ENCODE measurements around the gene LY6G6C.

Gene LY6G6C

GRCh38 chr6:31762356-31762755, 40.8 kb upstream of the LY6G6C start, which contains the start of gene SAPCD1:
SAPCD1 (plus strand) TSS chr6:31762656; CDS start chr6:31763055, 399 bp downstream.
- H3K4me3 ChIP-seq (ENCODE audit: low read length): no peak within 1 kb of the TSS
- H3K9ac ChIP-seq (ENCODE audit: low read length): no peak within 1 kb of the TSS

GRCh38 chr6:31761343-31761742, 39.8 kb upstream of the LY6G6C start:
- no peaks in the 10 kb centered on the region for H3K27me3 ChIP-seq (ENCODE audit: control insufficient read depth, insufficient read depth, low read length)
- no peaks in the 10 kb centered on the region for H3K9me3 ChIP-seq (ENCODE audit: control insufficient read depth, low read depth, low read length)
- H3K9ac ChIP-seq (ENCODE audit: low read length): no peak overlapping the region
- no peak overlapping the region for H3K27ac ChIP-seq (ENCODE audit: low read length)
- H3K4me1 ChIP-seq (ENCODE audit: control insufficient read depth, low read depth, low read length): peaks cover 7% of the 10 kb centered on the region
- H3K36me3 ChIP-seq (ENCODE audit: control insufficient read depth, low read depth, low read length): peaks cover 3% of the 10 kb centered on the region
- no peak overlapping the region for H3K4me3 ChIP-seq (ENCODE audit: low read length)

More at GRCh38 chr6:31762356-31762755, 40.8 kb upstream of the LY6G6C start, which contains the start of gene SAPCD1:
- peaks cover 3% of the 10 kb centered on the region for H3K36me3 ChIP-seq (ENCODE audit: control insufficient read depth, low read depth, low read length)
- no peak within 1 kb of the TSS for H3K27ac ChIP-seq (ENCODE audit: low read length)
- H3K9me3 ChIP-seq (ENCODE audit: control insufficient read depth, low read depth, low read length): no peaks in the 10 kb centered on the region
- peaks cover 7% of the 10 kb centered on the region for H3K4me1 ChIP-seq (ENCODE audit: control insufficient read depth, low read depth, low read length)
- no peaks in the 10 kb centered on the region for H3K27me3 ChIP-seq (ENCODE audit: control insufficient read depth, insufficient read depth, low read length)

GRCh38 chr6:31760790-31761189, 39.2 kb upstream of the LY6G6C start:
- Histone ChIP-seq H3K4me3 (ENCODE audit: low read length) (no peak overlapping the region), H3K9ac (ENCODE audit: low read length) (no peak overlapping the region), H3K27ac (ENCODE audit: low read length) (no peak overlapping the region), H3K9me3 (ENCODE audit: control insufficient read depth, low read depth, low read length) (no peaks in the 10 kb centered on the region), H3K4me1 (ENCODE audit: control insufficient read depth, low read depth, low read length) (peaks cover 7% of the 10 kb centered on the region), H3K36me3 (ENCODE audit: control insufficient read depth, low read depth, low read length) (peaks cover 3% of the 10 kb centered on the region), H3K27me3 (ENCODE audit: control insufficient read depth, insufficient read depth, low read length) (no peaks in the 10 kb centered on the region)

GRCh38 chr6:31758281-31758680, 36.7 kb upstream of the LY6G6C start:
- Histone ChIP-seq H3K9me3 (ENCODE audit: control insufficient read depth, low read depth, low read length) (no peaks in the 10 kb centered on the region), H3K27ac (ENCODE audit: low read length) (no peak overlapping the region), H3K4me1 (ENCODE audit: control insufficient read depth, low read depth, low read length) (peaks cover 3% of the 10 kb centered on the region), H3K9ac (ENCODE audit: low read length) (no peak overlapping the region), H3K4me3 (ENCODE audit: low read length) (no peak overlapping the region), H3K36me3 (ENCODE audit: control insufficient read depth, low read depth, low read length) (peaks cover 3% of the 10 kb centered on the region), H3K27me3 (ENCODE audit: control insufficient read depth, insufficient read depth, low read length) (no peaks in the 10 kb centered on the region)

- no peak overlapping the region for H3K27ac ChIP-seq (ENCODE audit: low read length)
- no peaks in the 10 kb centered on the region for H3K9me3 ChIP-seq (ENCODE audit: control insufficient read depth, low read depth, low read length)
- H3K36me3 ChIP-seq (ENCODE audit: control insufficient read depth, low read depth, low read length): peaks cover 2% of the 10 kb centered on the region
- no peak overlapping the region for H3K4me3 ChIP-seq (ENCODE audit: low read length)
- H3K27me3 ChIP-seq (ENCODE audit: control insufficient read depth, insufficient read depth, low read length): no peaks in the 10 kb centered on the region
- H3K4me1 ChIP-seq (ENCODE audit: control insufficient read depth, low read depth, low read length): no peaks in the 10 kb centered on the region
- H3K9ac ChIP-seq (ENCODE audit: low read length): no peak overlapping the region
These were observed 31.3 kb upstream of the LY6G6C start for GRCh38 chr6:31752739-31753319.

- no peaks in the 10 kb centered on the region for H3K4me1 ChIP-seq (ENCODE audit: control insufficient read depth, low read depth, low read length)
- no peak overlapping the region for H3K9ac ChIP-seq (ENCODE audit: low read length)
- no peak overlapping the region for H3K4me3 ChIP-seq (ENCODE audit: low read length)
- H3K9me3 ChIP-seq (ENCODE audit: control insufficient read depth, low read depth, low read length): no peaks in the 10 kb centered on the region
- no peak overlapping the region for H3K27ac ChIP-seq (ENCODE audit: low read length)
- no peaks in the 10 kb centered on the region for H3K27me3 ChIP-seq (ENCODE audit: control insufficient read depth, insufficient read depth, low read length)
- H3K36me3 ChIP-seq (ENCODE audit: control insufficient read depth, low read depth, low read length): peaks cover 3% of the 10 kb centered on the region
These were observed 29.0 kb upstream of the LY6G6C start for GRCh38 chr6:31750411-31751022.

- Histone ChIP-seq H3K9ac (ENCODE audit: low read length) (no peak overlapping the region), H3K9me3 (ENCODE audit: control insufficient read depth, low read depth, low read length) (no peaks in the 10 kb centered on the region), H3K36me3 (ENCODE audit: control insufficient read depth, low read depth, low read length) (peaks cover 3% of the 10 kb centered on the region), H3K4me3 (ENCODE audit: low read length) (no peak overlapping the region), H3K4me1 (ENCODE audit: control insufficient read depth, low read depth, low read length) (no peaks in the 10 kb centered on the region), H3K27ac (ENCODE audit: low read length) (no peak overlapping the region), H3K27me3 (ENCODE audit: control insufficient read depth, insufficient read depth, low read length) (no peaks in the 10 kb centered on the region)
These were observed 27.9 kb upstream of the LY6G6C start for GRCh38 chr6:31749301-31750036.

GRCh38 chr6:31744422-31744821, 22.9 kb upstream of the LY6G6C start:
- Histone ChIP-seq H3K4me1 (ENCODE audit: control insufficient read depth, low read depth, low read length) (peaks cover under 1% of the 10 kb centered on the region), H3K9ac (ENCODE audit: low read length) (no peak overlapping the region), H3K27ac (ENCODE audit: low read length) (no peak overlapping the region), H3K27me3 (ENCODE audit: control insufficient read depth, insufficient read depth, low read length) (no peaks in the 10 kb centered on the region), H3K9me3 (ENCODE audit: control insufficient read depth, low read depth, low read length) (no peaks in the 10 kb centered on the region), H3K4me3 (ENCODE audit: low read length) (no peak overlapping the region), H3K36me3 (ENCODE audit: control insufficient read depth, low read depth, low read length) (peaks cover 9% of the 10 kb centered on the region)

GRCh38 chr6:31742894-31743293, 21.3 kb upstream of the LY6G6C start:
- H3K27me3 ChIP-seq (ENCODE audit: control insufficient read depth, insufficient read depth, low read length): no peaks in the 10 kb centered on the region
- no peaks in the 10 kb centered on the region for H3K9me3 ChIP-seq (ENCODE audit: control insufficient read depth, low read depth, low read length)
- no peak overlapping the region for H3K27ac ChIP-seq (ENCODE audit: low read length)
- peaks cover 7% of the 10 kb centered on the region for H3K36me3 ChIP-seq (ENCODE audit: control insufficient read depth, low read depth, low read length)
- H3K4me3 ChIP-seq (ENCODE audit: low read length): no peak overlapping the region
- H3K9ac ChIP-seq (ENCODE audit: low read length): no peak overlapping the region
- H3K4me1 ChIP-seq (ENCODE audit: control insufficient read depth, low read depth, low read length): peaks cover 14% of the 10 kb centered on the region

GRCh38 chr6:31741815-31742214, 20.3 kb upstream of the LY6G6C start:
- H3K27me3 ChIP-seq (ENCODE audit: control insufficient read depth, insufficient read depth, low read length): no peaks in the 10 kb centered on the region
- H3K27ac ChIP-seq (ENCODE audit: low read length): no peak overlapping the region
- H3K9ac ChIP-seq (ENCODE audit: low read length): no peak overlapping the region
- H3K36me3 ChIP-seq (ENCODE audit: control insufficient read depth, low read depth, low read length): peaks cover 5% of the 10 kb centered on the region
- H3K4me3 ChIP-seq (ENCODE audit: low read length): no peak overlapping the region
- peaks cover 24% of the 10 kb centered on the region for H3K4me1 ChIP-seq (ENCODE audit: control insufficient read depth, low read depth, low read length)
- no peaks in the 10 kb centered on the region for H3K9me3 ChIP-seq (ENCODE audit: control insufficient read depth, low read depth, low read length)

- Histone ChIP-seq H3K36me3 (ENCODE audit: control insufficient read depth, low read depth, low read length) (peaks cover 5% of the 10 kb centered on the region), H3K9ac (ENCODE audit: low read length) (peak overlapping the region; percentile 97), H3K4me3 (ENCODE audit: low read length) (peak overlapping the region; percentile 72), H3K4me1 (ENCODE audit: control insufficient read depth, low read depth, low read length) (peaks cover 27% of the 10 kb centered on the region), H3K9me3 (ENCODE audit: control insufficient read depth, low read depth, low read length) (no peaks in the 10 kb centered on the region), H3K27me3 (ENCODE audit: control insufficient read depth, insufficient read depth, low read length) (no peaks in the 10 kb centered on the region), H3K27ac (ENCODE audit: low read length) (peak overlapping the region; percentile 97)
These were observed 19.1 kb upstream of the LY6G6C start for GRCh38 chr6:31740397-31741223.

Data from iPS-18a (cell line).